Kidney glomerular epithelial cell (primary cell): Measurements from ENCODE around the gene REXO1.

Experiments used
- DNase-seq: peaks from one replicate; lab custom pipeline; 2025; lab: John Stamatoyannopoulos, UW

The REXO1 gene

GRCh38 chr19:1847684-1848398 is 442 bp downstream of the REXO1 start:
- no peak for DNase-seq

- DNase-seq = no peak
Measured at GRCh38 chr19:1847348-1847683, 967 bp downstream of the REXO1 start.

- no peak for DNase-seq
Measured at GRCh38 chr19:1846517-1847204, 1.6 kb downstream of the REXO1 start.

GRCh38 chr19:1845642-1846041 is 2.6 kb downstream of the REXO1 start:
- DNase-seq = no peak

- no peak for DNase-seq
Measured at GRCh38 chr19:1845125-1845515, 3.2 kb downstream of the REXO1 start.

GRCh38 chr19:1844513-1845124 is 3.7 kb downstream of the REXO1 start:
- no peak for DNase-seq

GRCh38 chr19:1843646-1844394 is 4.5 kb downstream of the REXO1 start:
- DNase-seq = no peak

- no peak for DNase-seq
Measured at GRCh38 chr19:1843116-1843515, 5.2 kb downstream of the REXO1 start.

- DNase-seq = no peak
Measured at GRCh38 chr19:1841209-1841924, 6.9 kb downstream of the REXO1 start.

- no peak for DNase-seq
Measured at GRCh38 chr19:1840541-1841115, 7.7 kb downstream of the REXO1 start.

- DNase-seq = no peak
Measured at GRCh38 chr19:1839658-1840540, 8.4 kb downstream of the REXO1 start.

GRCh38 chr19:1837625-1838105 is 10.6 kb downstream of the REXO1 start:
- no peak for DNase-seq

- no peak for DNase-seq
Measured at GRCh38 chr19:1837222-1837565, 11.1 kb downstream of the REXO1 start.

GRCh38 chr19:1836458-1837221 is 11.6 kb downstream of the REXO1 start:
- no peak for DNase-seq

- DNase-seq = peak; percentile 44
Measured at GRCh38 chr19:1833540-1833939, 14.7 kb downstream of the REXO1 start.

- DNase-seq = no peak
Measured at GRCh38 chr19:1832046-1832663, 16.1 kb downstream of the REXO1 start.

GRCh38 chr19:1830978-1831377 is 17.3 kb downstream of the REXO1 start:
- no peak for DNase-seq

- no peak for DNase-seq
Measured at GRCh38 chr19:1830568-1830967, 17.7 kb downstream of the REXO1 start.

GRCh38 chr19:1829958-1830357 is 18.3 kb downstream of the REXO1 start:
- no peak for DNase-seq
